Esophagus muscularis mucosa (tissue), 4 donors: ENCODE measurements around the gene PNMT.

Experiments
- EP300 ChIP-seq: sonication (generic); formaldehyde crosslinking; IDR thresholded peaks from one replicate; pipeline ENCODE4 v1.6.1; 2017; ENCODE audit warnings: antibody characterized with exemption
- POLR2AphosphoS5 ChIP-seq, 2 donors: sonication (generic); formaldehyde crosslinking; IDR thresholded peaks; one replicate each; pipeline ENCODE4 v1.6.1; 2017; ENCODE audit warnings: antibody characterized with exemption in 2 of 2
- TF ChIP-seq, protein P1 (sequence below), 3 experiments: fragments of 200-600 bp in 2 of 3; fragments of 450-650 bp in 1 of 3; sonication (generic) in 2 of 3; IDR thresholded peaks; one replicate each; pipeline ENCODE4 v1.5.1; 2017 to 2019; ENCODE audit warnings: antibody characterized with exemption in 3 of 3, mild to moderate bottlenecking in 2 of 3, moderate library complexity in 1 of 3

DNA sequence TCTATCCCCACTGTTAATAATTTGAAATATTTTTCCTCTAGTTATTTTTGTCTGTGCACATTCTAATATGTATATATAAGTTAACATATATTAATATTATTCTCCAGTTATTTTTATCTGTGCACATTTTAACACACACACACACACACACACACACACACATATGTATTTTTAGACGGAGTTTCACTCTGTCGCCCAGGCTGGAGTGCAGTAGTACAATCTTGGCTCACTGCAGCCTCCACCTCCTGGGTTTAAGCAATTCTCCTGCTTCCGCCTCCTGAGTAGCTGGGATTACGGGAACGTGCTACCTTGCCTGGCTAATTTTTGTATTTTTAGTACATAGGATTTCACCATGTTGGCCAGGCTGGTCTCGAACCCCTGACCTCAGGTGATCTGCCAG, 49.4 kb downstream of the PNMT start:
- TF ChIP-seq, protein P1, sequence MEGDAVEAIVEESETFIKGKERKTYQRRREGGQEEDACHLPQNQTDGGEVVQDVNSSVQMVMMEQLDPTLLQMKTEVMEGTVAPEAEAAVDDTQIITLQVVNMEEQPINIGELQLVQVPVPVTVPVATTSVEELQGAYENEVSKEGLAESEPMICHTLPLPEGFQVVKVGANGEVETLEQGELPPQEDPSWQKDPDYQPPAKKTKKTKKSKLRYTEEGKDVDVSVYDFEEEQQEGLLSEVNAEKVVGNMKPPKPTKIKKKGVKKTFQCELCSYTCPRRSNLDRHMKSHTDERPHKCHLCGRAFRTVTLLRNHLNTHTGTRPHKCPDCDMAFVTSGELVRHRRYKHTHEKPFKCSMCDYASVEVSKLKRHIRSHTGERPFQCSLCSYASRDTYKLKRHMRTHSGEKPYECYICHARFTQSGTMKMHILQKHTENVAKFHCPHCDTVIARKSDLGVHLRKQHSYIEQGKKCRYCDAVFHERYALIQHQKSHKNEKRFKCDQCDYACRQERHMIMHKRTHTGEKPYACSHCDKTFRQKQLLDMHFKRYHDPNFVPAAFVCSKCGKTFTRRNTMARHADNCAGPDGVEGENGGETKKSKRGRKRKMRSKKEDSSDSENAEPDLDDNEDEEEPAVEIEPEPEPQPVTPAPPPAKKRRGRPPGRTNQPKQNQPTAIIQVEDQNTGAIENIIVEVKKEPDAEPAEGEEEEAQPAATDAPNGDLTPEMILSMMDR (IDR thresholded peaks at IDR 0.05) = no peak
- no peak for TF ChIP-seq EP300
- TF ChIP-seq POLR2AphosphoS5 (IDR thresholded peaks at IDR 0.05) = no peak
